H9 (cell line): ENCODE data around the gene ANTXRL. TPM values are rescaled to one million over a fixed set of nuclear protein-coding genes. Genes with fewer than 3 reads are reported as not detected.
"Not testable (repeated sequence)": the region's sequence is repeated elsewhere in the genome, so short reads cannot be mapped to it uniquely, and the experiment has no call there.

Source experiments
- DNase-seq: peaks from one replicate; pipeline ENCODE4 v3.0.0-alpha.2; 2017
- H2AFZ ChIP-seq: one replicate; pipeline ENCODE4 v1.6.1; 2013; ENCODE audit warnings: mild to moderate bottlenecking, low read length, control low read depth, moderate library complexity
- H2AK5ac ChIP-seq: 2 replicates; pipeline ENCODE4 v1.6.1; 2013; ENCODE audit warnings: low read length, control low read depth, mixed read lengths; ENCODE audit not compliant: insufficient read length
- H2BK120ac ChIP-seq: one replicate; pipeline ENCODE4 v1.6.1; 2013; ENCODE audit warnings: low read depth, mild to moderate bottlenecking, low read length, control low read depth, inconsistent platforms; ENCODE audit not compliant: poor library complexity, severe bottlenecking
- H2BK12ac ChIP-seq: 2 replicates; pipeline ENCODE4 v1.6.1; 2013; ENCODE audit warnings: low read length, control low read depth, mixed read lengths, low read depth; ENCODE audit not compliant: insufficient read length
- H2BK15ac ChIP-seq: 2 replicates; pipeline ENCODE4 v1.6.1; 2013; ENCODE audit warnings: low read depth, low read length, control low read depth
- H2BK20ac ChIP-seq: one replicate; pipeline ENCODE4 v1.6.1; 2013; ENCODE audit warnings: low read depth, mild to moderate bottlenecking, low read length, control low read depth, inconsistent platforms; ENCODE audit not compliant: poor library complexity, severe bottlenecking
- H2BK5ac ChIP-seq: 2 replicates; pipeline ENCODE4 v1.6.1; 2013; ENCODE audit warnings: low read length, control low read depth, mixed read lengths; ENCODE audit not compliant: insufficient read length
- H3K14ac ChIP-seq: 2 replicates; pipeline ENCODE4 v1.6.1; 2013; ENCODE audit warnings: low read length, control low read depth; ENCODE audit not compliant: insufficient read depth
- H3K18ac ChIP-seq: 2 replicates; pipeline ENCODE4 v1.6.1; 2013; ENCODE audit warnings: low read depth, mild to moderate bottlenecking, mixed read lengths, low read length, control low read depth; ENCODE audit not compliant: insufficient read length
- H3K23ac ChIP-seq: 2 replicates; pipeline ENCODE4 v1.6.1; 2013; ENCODE audit warnings: low read length, control low read depth, mixed read lengths, low read depth; ENCODE audit not compliant: insufficient read length
- H3K23me2 ChIP-seq: 2 replicates; pipeline ENCODE4 v1.6.1; 2013; ENCODE audit warnings: low read depth, mild to moderate bottlenecking, mixed read lengths, low read length, control low read depth; ENCODE audit not compliant: insufficient read length, poor library complexity, severe bottlenecking
- H3K27ac ChIP-seq: 2 replicates; pipeline ENCODE4 v1.5.1; 2013; ENCODE audit warnings: low read length, control low read depth, mixed read lengths, low read depth; ENCODE audit not compliant: insufficient read length
- H3K27me3 ChIP-seq: 2 replicates; pipeline ENCODE4 v1.6.1; 2013; ENCODE audit warnings: low read length, control low read depth, inconsistent platforms; ENCODE audit not compliant: insufficient read depth
- H3K4ac ChIP-seq: 2 replicates; pipeline ENCODE4 v1.6.1; 2013; ENCODE audit warnings: low read depth, mild to moderate bottlenecking, control low read depth, inconsistent platforms, low read length, moderate library complexity
- H3K4me1 ChIP-seq: 2 replicates; pipeline ENCODE4 v1.6.1; 2013; ENCODE audit warnings: low read length, control low read depth, inconsistent platforms; ENCODE audit not compliant: insufficient read depth
- H3K4me2 ChIP-seq: 2 replicates; pipeline ENCODE4 v1.6.1; 2013; ENCODE audit warnings: low read length, control low read depth, mixed read lengths; ENCODE audit not compliant: insufficient read length, insufficient read depth
- H3K56ac ChIP-seq: 2 replicates; pipeline ENCODE4 v1.6.1; 2013; ENCODE audit warnings: low read depth, mild to moderate bottlenecking, mixed read lengths, low read length, control low read depth; ENCODE audit not compliant: insufficient read length
- H3K79me1 ChIP-seq: 2 replicates; pipeline ENCODE4 v1.6.1; 2013; ENCODE audit warnings: low read depth, mild to moderate bottlenecking, moderate library complexity, low read length, control low read depth, inconsistent platforms; ENCODE audit not compliant: insufficient read depth, poor library complexity, severe bottlenecking
- H3K79me2 ChIP-seq: 2 replicates; pipeline ENCODE4 v1.6.1; 2013; ENCODE audit warnings: low read length, control low read depth, inconsistent platforms; ENCODE audit not compliant: insufficient read depth
- H3K9ac ChIP-seq: 2 replicates; pipeline ENCODE4 v1.6.1; 2013; ENCODE audit warnings: low read length, control low read depth, mixed read lengths; ENCODE audit not compliant: insufficient read length; ENCODE audit errors: extremely low read depth
- H3K9me3 ChIP-seq: one replicate; pipeline ENCODE4 v1.6.1; 2013; ENCODE audit warnings: low read depth, low read length, inconsistent platforms; ENCODE audit not compliant: control insufficient read depth
- H3T11ph ChIP-seq: one replicate; pipeline ENCODE4 v1.6.1; 2013; ENCODE audit warnings: mild to moderate bottlenecking, low read length, control low read depth, inconsistent platforms
- H4K20me1 ChIP-seq: one replicate; pipeline ENCODE4 v1.6.1; 2013; ENCODE audit not compliant: control insufficient read depth, insufficient read length, insufficient read depth
- H4K5ac ChIP-seq: 2 replicates; pipeline ENCODE4 v1.6.1; 2013; ENCODE audit warnings: low read depth, mild to moderate bottlenecking, mixed read lengths, low read length, control low read depth; ENCODE audit not compliant: insufficient read length
- H4K8ac ChIP-seq: replicated peaks from 2 replicates; pipeline ENCODE4 v1.6.1; 2013; ENCODE audit warnings: low read length, control low read depth, mixed read lengths, low read depth; ENCODE audit not compliant: insufficient read length
- H4K91ac ChIP-seq: 2 replicates; pipeline ENCODE4 v1.6.1; 2013; ENCODE audit warnings: low read depth, mild to moderate bottlenecking, moderate library complexity, mixed read lengths, low read length, control low read depth; ENCODE audit not compliant: insufficient read length
- H3K27ac Mint-ChIP-seq, 3 experiments: 2 replicates in 2 of 3; 3 replicates in 1 of 3; pipeline ENCODE4 v1.8.0; 2020 to 2021; ENCODE audit warnings: mixed read lengths in 3 of 3, mild to moderate bottlenecking in 1 of 3, moderate library complexity in 1 of 3
- H3K27me3 Mint-ChIP-seq: 2 replicates; pipeline ENCODE4 v1.8.0; 2021; ENCODE audit warnings: low read depth, mild to moderate bottlenecking, moderate library complexity, mixed read lengths
- H3K36me3 Mint-ChIP-seq, 3 experiments: 2 replicates in 2 of 3; 3 replicates in 1 of 3; pipeline ENCODE4 v1.8.0; 2020 to 2021; ENCODE audit warnings: low read depth in 3 of 3, mixed read lengths in 3 of 3; ENCODE audit not compliant: insufficient read depth in 1 of 3
- H3K4me1 Mint-ChIP-seq, 2 experiments: 2 replicates each; pipeline ENCODE4 v1.8.0; 2020; ENCODE audit warnings: mixed read lengths in 2 of 2
- H3K4me3 Mint-ChIP-seq, 2 experiments: 2 replicates in 1 of 2; 3 replicates in 1 of 2; pipeline ENCODE4 v1.8.0; 2020 to 2021; ENCODE audit warnings: mild to moderate bottlenecking in 2 of 2, mixed read lengths in 2 of 2, moderate library complexity in 1 of 2
- H3K9me3 Mint-ChIP-seq, 2 experiments: 2 replicates in 1 of 2; 3 replicates in 1 of 2; pipeline ENCODE4 v1.8.0; 2020; ENCODE audit warnings: mild to moderate bottlenecking in 2 of 2, mixed read lengths in 2 of 2, moderate library complexity in 1 of 2
- WGBS: extraction: QIAGEN DNeasy Blood & Tissue Kit; methylation state at CpG from one replicate; pipeline ENCODE4 v1.1.7; 2013; ENCODE audit warnings: missing lambda C conversion rate, low lambda C conversion rate, mixed read lengths; ENCODE audit not compliant: insufficient read length; ENCODE audit errors: extremely low coverage; 5-methylcytosine and 5-hydroxymethylcytosine counted together
- total RNA-seq: library from RNA; stranded (reverse); gene quantifications from 2 replicates; pipeline ENCODE4 v1.2.1, GENCODE V29; 2021

The ANTXRL gene
- total RNA-seq, 1 experiment from 2014 or later = not detected

GRCh38 chr10:46271795-46272499 is 14.8 kb upstream of the ANTXRL start:
- H3K56ac ChIP-seq, H3K79me1 ChIP-seq, H3K27ac Mint-ChIP-seq, H2BK12ac ChIP-seq, DNase-seq, H3K23me2 ChIP-seq, H3T11ph ChIP-seq, H3K36me3 Mint-ChIP-seq, H3K14ac ChIP-seq, H2BK20ac ChIP-seq, H3K18ac ChIP-seq, H2AFZ ChIP-seq, H2BK15ac ChIP-seq, H4K5ac ChIP-seq, H3K9me3 Mint-ChIP-seq, H2BK120ac ChIP-seq, H3K4me3 Mint-ChIP-seq, H3K27ac ChIP-seq, H2BK5ac ChIP-seq, H3K9me3 ChIP-seq, H3K27me3 ChIP-seq, H4K8ac ChIP-seq, H3K4me1 ChIP-seq, H4K20me1 ChIP-seq, H3K79me2 ChIP-seq, H3K4ac ChIP-seq, H3K9ac ChIP-seq, H4K91ac ChIP-seq, H3K23ac ChIP-seq, H3K27me3 Mint-ChIP-seq, H2AK5ac ChIP-seq, H3K4me2 ChIP-seq: not testable (repeated sequence)
- WGBS = no CpG with 5 or more reads among the region's 4 CpGs
- H3K4me1 Mint-ChIP-seq = peaks cover 10% of the 10 kb centered on the region in 2 experiments
